Fibroblast of pulmonary artery (primary cell): ENCODE data around the gene GRXCR1.
A peak's percentile ranks its signal among the peaks of the same experiment; 100 is the strongest.

Source experiments
- DNase-seq: peaks from one replicate; pipeline ENCODE4 v3.0.0-alpha.2; 2010; ENCODE audit warnings: low read depth
- H3K4me3 ChIP-seq: replicated peaks from 2 replicates; pipeline ENCODE4 v1.5.1; 2011; ENCODE audit warnings: low read depth, mild to moderate bottlenecking, control low read depth, low read length, moderate library complexity
- CTCF ChIP-seq: IDR thresholded peaks from 2 replicates; pipeline ENCODE4 v1.5.1; 2011; ENCODE audit warnings: mild to moderate bottlenecking, control low read depth, low read length, inconsistent platforms; ENCODE audit errors: missing control alignments

GRXCR1 gene

GRCh38 chr4:42892413-42892812 is at the start of gene GRXCR1:
TSS of gene GRXCR1 (plus strand) at chr4:42892713. CDS start at chr4:42893267, 554 bp downstream.
- no peak for DNase-seq
- TF ChIP-seq CTCF, result no peak
- no peak within 1 kb of the TSS for H3K4me3 ChIP-seq

DNA sequence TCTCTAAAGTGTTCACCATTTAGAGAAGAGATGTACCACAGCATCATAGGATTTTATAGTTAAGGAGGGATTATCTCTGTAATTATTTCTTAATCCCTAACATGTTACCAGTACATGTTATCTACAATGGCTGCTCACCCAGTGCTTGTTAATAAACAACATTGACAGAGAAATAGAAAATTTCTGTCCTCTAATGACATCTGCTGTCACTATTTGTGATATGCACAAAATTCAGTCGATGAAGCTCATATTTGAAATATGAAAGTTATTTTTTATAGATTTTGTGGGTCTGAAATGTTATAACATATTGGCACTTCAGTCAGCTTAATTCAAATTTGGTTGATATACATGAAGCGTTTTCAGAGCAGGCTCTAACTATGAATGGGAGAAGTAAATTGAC is 48.8 kb upstream of the GRXCR1 start:
- DNase-seq, result no peak
- TF ChIP-seq CTCF, result no peak
- H3K4me3 ChIP-seq, result no peak overlapping the region

DNA sequence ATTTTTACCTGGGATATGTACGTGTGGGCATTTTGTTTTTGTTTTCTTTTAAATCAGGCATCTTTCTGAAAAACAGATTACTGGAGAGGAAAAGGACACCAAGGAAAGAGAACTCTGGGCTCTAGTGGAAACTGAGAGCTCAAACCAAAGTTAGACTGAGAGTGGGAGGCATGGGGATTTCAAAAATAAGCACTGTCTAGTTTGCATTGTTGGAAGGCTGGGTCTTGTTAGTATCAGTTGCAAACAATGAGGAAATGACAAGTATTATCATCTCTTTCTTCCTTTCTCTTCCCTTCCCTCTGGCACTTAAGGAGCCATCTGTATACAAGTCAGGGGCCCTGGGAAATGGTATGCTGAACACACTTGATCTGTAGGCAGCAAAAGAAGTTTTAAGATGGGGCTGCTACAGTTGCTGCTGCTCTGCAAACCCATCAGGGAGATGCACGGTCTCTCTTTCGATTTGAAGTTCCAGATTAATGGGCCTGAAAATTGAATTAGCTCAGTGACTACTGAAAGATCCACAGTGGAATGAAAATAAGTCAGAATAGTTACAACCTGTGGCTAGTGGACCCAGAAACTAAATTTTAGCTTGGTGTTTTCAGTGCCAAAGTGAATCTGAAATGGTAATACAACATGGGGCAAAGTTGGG is 48.0 kb upstream of the GRXCR1 start:
- DNase-seq, result no peak
- no peak overlapping the region for H3K4me3 ChIP-seq
- no peak for TF ChIP-seq CTCF

DNA sequence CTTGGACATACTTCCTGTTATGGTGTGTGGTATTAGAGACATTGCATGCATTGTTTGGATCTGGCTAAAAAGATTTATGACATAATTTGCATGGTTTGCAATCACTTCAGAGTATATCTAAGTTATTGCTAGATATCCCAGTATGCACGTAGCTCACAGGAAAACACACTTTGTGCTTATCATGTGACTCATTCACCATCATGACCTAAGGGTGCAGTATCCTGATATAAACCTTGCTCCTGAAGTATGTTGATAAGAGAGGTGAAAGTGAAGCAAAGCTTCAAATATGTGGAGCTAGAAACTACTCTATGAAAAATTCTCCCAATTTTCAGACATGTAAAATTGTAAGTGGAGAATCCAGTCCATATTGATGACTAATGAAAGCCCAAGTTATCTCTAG is 46.9 kb upstream of the GRXCR1 start:
- DNase-seq, result no peak
- TF ChIP-seq CTCF, result no peak
- H3K4me3 ChIP-seq, result no peak overlapping the region

- DNase-seq, result no peak
- TF ChIP-seq CTCF, result no peak
- no peak overlapping the region for H3K4me3 ChIP-seq
Observed at GRCh38 chr4:42855779-42856178, 36.7 kb upstream of the GRXCR1 start.

DNA sequence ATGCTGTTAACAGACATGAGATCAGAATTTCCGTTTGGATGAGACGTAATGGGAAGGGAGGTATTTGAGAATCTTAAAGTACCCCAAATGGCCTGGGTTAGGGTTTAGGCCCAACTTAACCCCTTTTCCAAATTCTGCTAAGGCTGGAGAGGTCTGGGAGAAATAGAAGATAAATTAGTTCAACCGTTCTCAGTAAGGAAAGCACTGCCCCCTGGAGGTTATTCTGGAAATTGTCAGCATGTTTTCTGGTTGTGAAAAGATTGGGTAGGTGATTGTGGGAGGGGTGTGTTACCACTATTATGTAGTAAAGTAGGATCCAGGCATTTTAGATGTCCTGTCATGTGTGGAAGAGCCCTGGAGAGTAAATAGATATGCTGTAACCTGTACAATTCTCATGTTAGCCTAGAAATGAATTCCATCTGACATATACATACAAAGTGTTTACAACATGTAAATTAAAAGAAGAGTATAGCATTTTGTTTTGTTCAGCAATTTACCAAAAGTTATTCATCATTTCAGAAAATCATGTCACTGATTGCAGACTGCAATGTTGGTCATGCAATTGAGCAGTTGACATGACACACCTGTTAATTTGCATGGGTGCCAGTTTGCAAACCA is 26.8 kb upstream of the GRXCR1 start:
- peak; percentile 67 for DNase-seq
- peak; percentile 75 for TF ChIP-seq CTCF
- H3K4me3 ChIP-seq, result no peak overlapping the region

- DNase-seq, result no peak
- TF ChIP-seq CTCF, result no peak
- H3K4me3 ChIP-seq, result no peak overlapping the region
Observed at GRCh38 chr4:42871261-42871660, 21.3 kb upstream of the GRXCR1 start.
